ENCODE data around the gene GIT2. TPM values are rescaled to one million over a fixed set of nuclear protein-coding genes. Genes with fewer than 3 reads are reported as not detected.
A peak's percentile ranks its signal among the peaks of the same experiment; 100 is the strongest.

Gene GIT2
- total and polyA plus RNA-seq, 2 of the 13 experiments (the other 11 are each of a cell fraction or from before 2014, with no cell fraction given) = 18.4 to 19.8 TPM

DNA sequence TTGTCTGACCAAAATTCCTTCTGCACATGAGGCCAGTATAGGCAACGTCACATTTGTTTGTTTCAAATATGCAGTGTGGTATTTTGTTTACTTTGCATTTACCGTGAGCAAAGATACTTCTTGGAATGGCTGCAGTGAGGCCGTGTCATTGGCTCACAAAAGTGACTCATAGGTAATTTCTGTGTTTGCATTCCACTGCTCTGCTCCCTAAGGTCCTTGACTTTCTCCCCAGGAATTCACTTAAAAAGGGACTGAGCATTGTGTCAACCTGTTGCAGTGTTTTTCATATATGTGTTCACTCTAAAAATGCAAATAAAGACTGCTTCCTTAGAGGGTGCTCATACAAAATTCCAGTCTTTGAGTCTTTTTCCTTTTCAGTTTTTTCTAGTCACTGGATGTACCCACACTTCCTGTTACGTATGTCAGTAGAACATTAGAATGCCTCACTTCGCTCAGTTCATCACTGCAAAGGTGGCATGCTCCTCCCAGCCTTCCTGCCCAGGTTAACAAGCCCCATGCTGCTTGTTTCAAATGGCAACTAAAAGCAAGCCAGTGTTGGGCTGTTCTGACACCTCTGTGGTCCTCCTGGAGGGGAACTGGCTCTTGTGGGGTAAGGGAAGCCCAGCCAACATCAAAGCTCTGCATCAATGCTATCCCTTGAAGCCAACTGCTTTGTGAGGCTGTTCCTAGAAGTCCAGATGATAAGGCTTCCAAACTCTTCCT lies 43.1 kb upstream of the GIT2 start (continued):
- TF ChIP-seq, protein P1, sequence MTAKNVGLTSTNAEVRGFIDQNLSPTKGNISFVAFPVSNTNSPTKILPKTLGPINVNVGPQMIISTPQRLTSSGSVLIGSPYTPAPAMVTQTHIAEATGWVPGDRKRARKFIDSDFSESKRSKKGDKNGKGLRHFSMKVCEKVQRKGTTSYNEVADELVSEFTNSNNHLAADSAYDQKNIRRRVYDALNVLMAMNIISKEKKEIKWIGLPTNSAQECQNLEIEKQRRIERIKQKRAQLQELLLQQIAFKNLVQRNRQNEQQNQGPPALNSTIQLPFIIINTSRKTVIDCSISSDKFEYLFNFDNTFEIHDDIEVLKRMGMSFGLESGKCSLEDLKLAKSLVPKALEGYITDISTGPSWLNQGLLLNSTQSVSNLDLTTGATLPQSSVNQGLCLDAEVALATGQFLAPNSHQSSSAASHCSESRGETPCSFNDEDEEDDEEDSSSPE (CRISPR knock-in tag; IDR thresholded peaks at IDR 0.05) = peak; percentile 41
- peak; percentile 64 for TF ChIP-seq ZBTB25 (CRISPR knock-in tag; IDR thresholded peaks at IDR 0.05)
- no peak for TF ChIP-seq ZNF253 (CRISPR knock-in tag; IDR thresholded peaks at IDR 0.05; ENCODE audit: borderline replicate concordance)
- peak; percentile 69; the same call in 1 of the 2 replicates for TF ChIP-seq KDM6A (CRISPR knock-in tag; IDR thresholded peaks at IDR 0.05; ENCODE audit: low read depth)
- TF ChIP-seq NFYB (CRISPR knock-in tag; IDR thresholded peaks at IDR 0.05) = peak; percentile 48; the same call in 1 of the 2 replicates
- peak; percentile 14; the same call in 1 of the 2 replicates for TF ChIP-seq KDM1A (CRISPR knock-in tag; IDR thresholded peaks at IDR 0.05)
- TF ChIP-seq ZNF124 (CRISPR knock-in tag; IDR thresholded peaks at IDR 0.05) = no peak
- TF ChIP-seq FOXJ3 (CRISPR knock-in tag; IDR thresholded peaks at IDR 0.05; ENCODE audit: borderline replicate concordance) = peak; percentile 80; the same call in 1 of the 2 replicates
- no peak for TF ChIP-seq ZNF24 (IDR thresholded peaks at IDR 0.05)
- TF ChIP-seq RAD21 (CRISPR knock-in tag; IDR thresholded peaks at IDR 0.05) = no peak
- TF ChIP-seq DNMT1 (CRISPR knock-in tag; IDR thresholded peaks at IDR 0.05) = no peak
- peak; percentile 51; the same call in 1 of the 2 replicates for TF ChIP-seq ZNF430 (CRISPR knock-in tag; IDR thresholded peaks at IDR 0.05)
- no peak for TF ChIP-seq NCOA5 (CRISPR knock-in tag; IDR thresholded peaks at IDR 0.05)
- no peak for TF ChIP-seq KLF9 (CRISPR knock-in tag; IDR thresholded peaks at IDR 0.05; ENCODE audit: low read depth)
- TF ChIP-seq NR2F6 (IDR thresholded peaks at IDR 0.05) = peak; percentile 70
- peak; percentile 76 for TF ChIP-seq NR2F6 (CRISPR knock-in tag; IDR thresholded peaks at IDR 0.05)
- TF ChIP-seq, protein P2, sequence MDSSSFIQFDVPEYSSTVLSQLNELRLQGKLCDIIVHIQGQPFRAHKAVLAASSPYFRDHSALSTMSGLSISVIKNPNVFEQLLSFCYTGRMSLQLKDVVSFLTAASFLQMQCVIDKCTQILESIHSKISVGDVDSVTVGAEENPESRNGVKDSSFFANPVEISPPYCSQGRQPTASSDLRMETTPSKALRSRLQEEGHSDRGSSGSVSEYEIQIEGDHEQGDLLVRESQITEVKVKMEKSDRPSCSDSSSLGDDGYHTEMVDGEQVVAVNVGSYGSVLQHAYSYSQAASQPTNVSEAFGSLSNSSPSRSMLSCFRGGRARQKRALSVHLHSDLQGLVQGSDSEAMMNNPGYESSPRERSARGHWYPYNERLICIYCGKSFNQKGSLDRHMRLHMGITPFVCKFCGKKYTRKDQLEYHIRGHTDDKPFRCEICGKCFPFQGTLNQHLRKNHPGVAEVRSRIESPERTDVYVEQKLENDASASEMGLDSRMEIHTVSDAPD (CRISPR knock-in tag; IDR thresholded peaks at IDR 0.05) = 0 out of 2 replicates have a peak, but pooled peaks have one; percentile 42
- TF ChIP-seq ZNF121 (CRISPR knock-in tag; IDR thresholded peaks at IDR 0.05) = no peak
- TF ChIP-seq, protein P3, sequence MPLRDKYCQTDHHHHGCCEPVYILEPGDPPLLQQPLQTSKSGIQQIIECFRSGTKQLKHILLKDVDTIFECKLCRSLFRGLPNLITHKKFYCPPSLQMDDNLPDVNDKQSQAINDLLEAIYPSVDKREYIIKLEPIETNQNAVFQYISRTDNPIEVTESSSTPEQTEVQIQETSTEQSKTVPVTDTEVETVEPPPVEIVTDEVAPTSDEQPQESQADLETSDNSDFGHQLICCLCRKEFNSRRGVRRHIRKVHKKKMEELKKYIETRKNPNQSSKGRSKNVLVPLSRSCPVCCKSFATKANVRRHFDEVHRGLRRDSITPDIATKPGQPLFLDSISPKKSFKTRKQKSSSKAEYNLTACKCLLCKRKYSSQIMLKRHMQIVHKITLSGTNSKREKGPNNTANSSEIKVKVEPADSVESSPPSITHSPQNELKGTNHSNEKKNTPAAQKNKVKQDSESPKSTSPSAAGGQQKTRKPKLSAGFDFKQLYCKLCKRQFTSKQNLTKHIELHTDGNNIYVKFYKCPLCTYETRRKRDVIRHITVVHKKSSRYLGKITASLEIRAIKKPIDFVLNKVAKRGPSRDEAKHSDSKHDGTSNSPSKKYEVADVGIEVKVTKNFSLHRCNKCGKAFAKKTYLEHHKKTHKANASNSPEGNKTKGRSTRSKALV (CRISPR knock-in tag; IDR thresholded peaks at IDR 0.05) = peak; percentile 46; the same call in 1 of the 2 replicates
- 0 out of 2 replicates have a peak, but pooled peaks have one; percentile 37 for TF ChIP-seq ESRRA (CRISPR knock-in tag; IDR thresholded peaks at IDR 0.05; ENCODE audit: low read depth)
- TF ChIP-seq SMAD1 (CRISPR knock-in tag; IDR thresholded peaks at IDR 0.05; ENCODE audit: borderline replicate concordance, low read depth) = no peak
- TF ChIP-seq ZNF607 (CRISPR knock-in tag; IDR thresholded peaks at IDR 0.05; ENCODE audit: borderline replicate concordance) = peak; percentile 77; the same call in 1 of the 2 replicates
- peak; percentile 59 for TF ChIP-seq ZNF331 (CRISPR knock-in tag; IDR thresholded peaks at IDR 0.05)
- no peak for TF ChIP-seq MAZ (IDR thresholded peaks at IDR 0.05; ENCODE audit: borderline replicate concordance, low read depth, low read length)
- peak; percentile 42; the same call in 1 of the 2 replicates for TF ChIP-seq MAZ (CRISPR knock-in tag; IDR thresholded peaks at IDR 0.05; ENCODE audit: low read depth)

All from HepG2 (cell line).